ENCODE data around the gene CSF3R.
"Not testable (repeated sequence)": the region's sequence is repeated elsewhere in the genome, so short reads cannot be mapped to it uniquely, and the experiment has no call there.

Gene CSF3R

DNA sequence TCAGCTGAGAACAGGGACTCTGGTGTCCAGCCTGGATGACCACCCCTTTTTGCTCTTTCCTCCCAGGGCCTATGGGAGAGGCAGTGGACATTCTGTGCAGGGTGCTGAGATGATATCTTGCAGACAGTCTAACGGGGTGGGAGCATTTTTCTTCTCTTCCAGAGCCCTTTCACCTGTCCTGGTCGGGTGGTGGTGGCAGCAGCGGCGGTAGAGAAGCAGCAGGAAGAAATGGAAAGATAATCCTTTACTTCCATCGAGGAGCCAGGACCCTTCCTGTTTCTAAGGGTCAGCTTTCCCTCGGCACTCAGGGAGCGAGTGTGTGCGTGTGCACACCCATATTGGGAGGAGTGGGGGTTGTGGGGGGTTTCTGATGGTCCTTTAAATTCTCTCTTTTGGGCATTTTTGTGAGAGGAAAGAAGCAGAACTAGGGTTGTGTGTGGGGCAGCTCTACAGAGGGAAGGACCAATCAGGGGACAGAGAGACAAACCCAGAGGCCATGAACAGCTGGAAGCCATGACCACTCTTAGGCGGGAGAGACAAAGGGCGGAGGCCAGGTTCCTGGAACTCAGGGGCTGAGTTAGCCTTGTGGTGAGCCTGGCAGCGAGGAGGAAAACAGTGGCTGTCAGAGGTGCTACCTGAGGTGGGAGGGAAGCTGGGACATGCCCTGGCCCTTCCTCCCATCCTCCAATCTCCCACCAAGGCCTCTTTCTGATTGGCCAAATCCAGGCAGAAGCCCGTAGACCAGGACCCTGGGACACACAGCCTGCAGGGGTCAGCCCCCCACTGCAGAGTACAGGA is 31.2 kb upstream of the CSF3R start:
- no peak for DNase-seq (ENCODE audit: extremely low read depth in 1 of 2, low read depth in 1 of 2)

- no peak for DNase-seq (ENCODE audit: extremely low read depth in 1 of 2, low read depth in 1 of 2)
These were observed 30.1 kb upstream of the CSF3R start for GRCh38 chr1:36512842-36513241.

GRCh38 chr1:36511804-36512798 is 29.4 kb upstream of the CSF3R start:
- no peak for DNase-seq (ENCODE audit: extremely low read depth in 1 of 2, low read depth in 1 of 2)

DNA sequence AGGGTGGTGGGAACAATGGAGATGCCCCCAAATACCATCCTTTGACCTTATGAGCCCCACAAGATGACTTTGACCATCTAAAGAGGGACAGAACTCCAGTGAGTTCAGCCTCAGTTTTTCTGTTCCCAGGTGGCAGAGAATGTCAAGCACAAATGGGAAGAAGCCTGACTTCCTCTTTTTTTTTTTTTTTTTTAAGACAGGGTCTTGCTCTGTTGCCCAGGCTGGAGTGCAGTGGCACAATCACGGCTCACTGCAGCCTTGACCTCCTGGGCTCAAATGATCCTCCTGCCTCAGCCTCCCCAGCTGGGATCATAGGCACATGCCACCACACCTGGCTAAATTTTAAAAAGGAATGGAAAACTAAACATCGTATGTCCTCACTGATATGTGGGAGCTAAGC is 28.5 kb upstream of the CSF3R start:
- DNase-seq (ENCODE audit: extremely low read depth in 1 of 2, low read depth in 1 of 2), result not testable (repeated sequence)

GRCh38 chr1:36510418-36510817 is 27.7 kb upstream of the CSF3R start:
- DNase-seq (ENCODE audit: extremely low read depth in 1 of 2, low read depth in 1 of 2), result no peak

DNA sequence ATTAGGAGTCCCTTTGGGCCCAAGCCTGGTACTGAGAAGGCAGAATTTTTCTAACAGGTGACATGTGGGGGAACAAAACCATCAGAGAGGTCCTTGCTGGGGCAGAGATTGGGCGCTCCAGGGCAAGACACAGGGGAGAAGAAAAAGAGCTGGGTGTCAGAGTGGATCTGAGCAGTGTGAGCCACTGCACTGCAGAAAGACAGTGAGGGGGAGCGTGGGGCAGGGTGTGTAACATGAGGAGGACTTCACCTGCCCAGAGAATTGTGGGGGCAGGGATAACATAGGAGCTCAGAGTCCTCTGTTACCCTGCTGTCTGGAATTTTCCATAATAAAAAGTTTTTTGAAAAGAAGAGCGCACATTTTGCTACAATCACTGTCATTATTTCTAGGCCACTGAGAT is 25.5 kb upstream of the CSF3R start:
- DNase-seq (ENCODE audit: extremely low read depth in 1 of 2, low read depth in 1 of 2), result no peak

- no peak for DNase-seq (ENCODE audit: extremely low read depth in 1 of 2, low read depth in 1 of 2)
These were observed 23.7 kb upstream of the CSF3R start for GRCh38 chr1:36506276-36506920.

GRCh38 chr1:36503733-36504132 is 21.0 kb upstream of the CSF3R start:
- DNase-seq (ENCODE audit: extremely low read depth in 1 of 2, low read depth in 1 of 2), result no peak

GRCh38 chr1:36503159-36503558 is 20.4 kb upstream of the CSF3R start:
- DNase-seq (ENCODE audit: extremely low read depth in 1 of 2, low read depth in 1 of 2), result no peak

DNA sequence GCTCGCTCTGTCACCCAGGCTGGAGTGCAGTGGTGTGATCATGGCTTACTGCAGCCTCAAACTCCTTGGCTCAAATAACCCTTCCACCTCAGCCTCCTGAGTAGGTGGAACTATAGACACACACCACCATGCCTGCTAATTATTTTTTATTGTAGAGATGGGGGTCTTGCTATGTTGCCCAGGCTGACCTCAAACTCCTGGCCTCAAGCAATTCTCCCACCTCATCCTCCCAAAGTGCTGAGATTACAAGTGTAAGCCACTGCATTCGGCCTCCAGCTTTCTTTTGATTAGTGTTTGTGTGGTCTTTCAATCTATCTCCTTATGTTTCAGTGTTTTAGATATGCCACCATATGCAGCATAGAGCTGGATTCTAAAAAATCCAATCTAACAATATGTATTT is 19.9 kb upstream of the CSF3R start:
- DNase-seq (ENCODE audit: extremely low read depth in 1 of 2, low read depth in 1 of 2), result no peak

- DNase-seq (ENCODE audit: extremely low read depth in 1 of 2, low read depth in 1 of 2), result not testable (repeated sequence)
These were observed 19.2 kb upstream of the CSF3R start for GRCh38 chr1:36501911-36502310.

DNA sequence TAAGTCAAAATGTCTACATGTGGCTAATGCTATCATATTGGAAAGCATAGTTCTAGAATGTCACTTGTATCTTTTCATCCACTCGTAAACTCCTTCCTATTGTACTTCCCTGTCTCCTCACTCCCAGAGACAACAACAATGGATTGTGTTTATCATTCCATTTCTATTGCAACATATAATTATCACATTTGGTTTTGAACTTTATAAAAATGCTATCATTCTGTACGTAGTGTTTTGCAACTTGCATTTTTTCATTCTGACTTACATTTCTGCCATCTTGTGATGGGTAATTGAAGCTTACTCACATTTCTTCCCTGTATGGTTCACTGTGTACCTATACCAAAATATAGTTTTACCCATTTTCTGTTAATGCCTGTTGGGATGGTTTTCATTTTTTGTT is 14.5 kb upstream of the CSF3R start:
- DNase-seq (ENCODE audit: extremely low read depth in 1 of 2, low read depth in 1 of 2), result no peak

DNA sequence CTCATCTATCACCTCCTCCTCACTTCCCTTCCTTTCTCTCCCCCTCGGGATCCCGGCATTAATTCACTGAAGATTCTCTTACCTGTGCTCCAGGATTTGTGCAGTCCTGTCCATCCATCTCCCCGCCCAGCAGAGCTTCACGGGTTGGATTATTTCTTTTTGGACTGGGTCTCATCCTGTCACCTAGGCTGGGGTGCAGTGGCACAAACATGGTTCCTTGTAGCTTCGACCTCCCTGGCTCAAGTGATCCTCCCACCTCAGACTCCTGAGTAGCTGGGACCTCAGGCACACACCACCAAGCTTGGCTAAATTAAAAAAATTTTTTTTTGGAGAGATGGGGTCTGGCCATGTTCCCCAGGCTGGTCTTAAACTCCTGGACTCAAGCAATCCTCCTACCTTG is 12.3 kb upstream of the CSF3R start:
- no peak for DNase-seq (ENCODE audit: extremely low read depth in 1 of 2, low read depth in 1 of 2)

GRCh38 chr1:36493524-36493923 is 10.8 kb upstream of the CSF3R start:
- DNase-seq (ENCODE audit: extremely low read depth in 1 of 2, low read depth in 1 of 2), result no peak

DNA sequence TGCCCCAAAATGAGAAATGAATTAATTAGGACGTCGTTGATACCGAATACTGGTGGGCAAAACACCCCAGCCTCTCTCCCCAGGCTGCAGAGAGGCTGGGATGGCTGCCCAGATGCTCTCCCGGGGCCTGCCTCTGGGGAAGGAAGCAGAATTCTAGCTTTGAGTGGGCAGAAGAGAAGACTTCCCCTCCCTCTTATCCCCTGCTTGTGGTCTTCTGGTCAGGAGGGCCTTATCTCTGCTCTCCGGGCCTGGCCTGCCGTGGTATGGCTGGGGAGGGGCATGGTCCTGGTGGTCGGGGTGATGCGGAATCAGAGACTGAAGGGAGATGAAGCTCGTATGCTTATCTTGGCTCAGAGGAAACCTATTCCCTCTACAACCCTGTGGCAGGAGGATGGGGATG is 9.8 kb upstream of the CSF3R start:
- DNase-seq (ENCODE audit: extremely low read depth in 1 of 2, low read depth in 1 of 2), result no peak

GRCh38 chr1:36489258-36490051 is 6.7 kb upstream of the CSF3R start:
- DNase-seq (ENCODE audit: extremely low read depth in 1 of 2, low read depth in 1 of 2), result not testable (repeated sequence)

DNA sequence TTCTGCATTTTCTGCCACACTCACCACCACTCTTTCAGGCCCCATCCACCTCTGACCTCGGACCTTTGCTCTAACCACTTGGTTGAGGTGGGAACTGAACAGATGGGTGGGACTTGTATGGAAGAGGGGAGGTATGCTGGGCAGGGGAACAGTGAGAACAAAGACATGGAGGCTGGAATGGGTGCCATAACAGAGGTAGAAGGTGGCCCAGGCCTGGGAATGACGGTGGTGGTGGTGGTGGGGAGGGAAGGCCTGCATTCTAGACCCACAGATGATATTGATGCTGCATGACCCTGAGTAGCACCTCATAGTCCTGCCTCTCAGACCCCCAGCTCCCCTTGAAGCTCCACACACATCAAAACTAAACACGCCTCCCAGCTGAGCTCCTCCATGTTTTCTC is 5.2 kb upstream of the CSF3R start:
- DNase-seq (ENCODE audit: extremely low read depth in 1 of 2, low read depth in 1 of 2), result no peak

DNA sequence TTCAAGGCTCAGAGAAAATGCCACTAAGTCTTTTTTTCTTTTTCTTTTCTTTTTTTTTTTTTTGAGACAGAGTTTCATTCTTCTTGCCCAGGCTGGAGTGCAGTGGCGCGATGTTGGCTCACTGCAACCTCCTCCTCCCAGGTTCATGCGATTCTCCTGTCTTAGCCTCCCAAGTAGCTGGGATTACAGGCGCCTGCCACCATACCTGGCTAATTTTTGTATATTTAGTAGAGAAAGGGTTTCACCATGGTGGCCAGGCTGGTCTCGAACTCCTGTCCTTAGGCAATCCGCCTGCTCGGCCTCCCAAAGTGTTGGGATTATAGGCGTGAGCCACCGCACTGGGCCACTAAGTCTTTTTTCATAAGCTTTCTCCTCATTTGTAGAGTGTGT is 4.6 kb upstream of the CSF3R start:
- DNase-seq (ENCODE audit: extremely low read depth in 1 of 2, low read depth in 1 of 2), result not testable (repeated sequence)

DNA sequence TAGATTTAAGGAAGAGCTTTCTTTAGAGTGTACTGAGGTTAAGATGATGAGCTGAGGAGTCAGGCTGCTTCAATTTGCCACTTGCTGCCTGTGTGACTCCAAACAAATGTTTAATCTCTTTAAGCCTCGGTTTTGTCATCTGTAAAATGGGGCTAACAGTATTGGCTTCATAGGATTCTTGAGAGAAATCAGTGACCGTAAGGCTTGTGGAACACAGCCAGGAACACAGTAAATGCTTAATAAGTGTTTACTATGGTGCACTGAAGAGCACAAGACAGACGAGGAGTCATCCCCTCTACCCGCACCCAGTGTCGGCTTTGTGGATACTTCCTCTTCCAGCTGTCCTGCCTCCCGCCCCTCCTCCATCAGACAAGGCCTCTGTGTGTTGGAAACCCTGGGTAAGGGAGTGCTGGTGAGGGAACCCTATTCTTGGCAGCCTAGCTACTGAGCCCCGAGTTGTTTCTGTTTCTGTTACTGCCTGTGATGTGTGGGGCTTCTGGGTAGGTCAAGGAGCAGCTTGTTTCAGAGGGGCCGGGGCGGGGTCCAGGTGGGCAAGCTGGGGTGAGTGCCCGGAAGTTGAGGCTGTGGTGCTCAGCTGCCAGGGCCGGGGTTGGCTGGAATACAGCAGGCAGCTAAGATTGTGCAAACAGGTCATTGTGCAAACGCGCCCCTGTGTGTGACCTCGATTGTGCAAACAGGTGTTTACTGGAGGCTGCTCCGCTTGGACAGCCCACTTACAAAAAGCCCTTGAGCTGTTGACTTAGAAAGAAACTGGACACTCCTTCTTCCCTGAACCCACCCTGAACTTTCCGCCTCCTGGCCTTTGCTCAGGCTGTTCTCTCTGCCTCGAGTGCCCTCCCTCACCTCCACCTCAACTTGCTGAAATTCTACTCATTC is 4.0 kb upstream of the CSF3R start:
- DNase-seq (ENCODE audit: extremely low read depth in 1 of 2, low read depth in 1 of 2), result no peak

- no peak for DNase-seq (ENCODE audit: extremely low read depth in 1 of 2, low read depth in 1 of 2)
These were observed 3.4 kb upstream of the CSF3R start for GRCh38 chr1:36486093-36486438.
